ENCODE measurements around the gene ZBTB2.

- TF ChIP-seq EZH2phosphoT487 (IDR thresholded peaks at IDR 0.05; ENCODE audit: low read depth) (no peak), CTCF (IDR thresholded peaks at IDR 0.05; ENCODE audit: low read depth, low read length) (no peak)
These were observed 46.0 kb upstream of the ZBTB2 start for GRCh38 chr6:151437401-151437800.

Data from OCI-LY3 (cell line).